ENCODE measurements around the gene COL15A1.

COL15A1 gene

GRCh38 chr9:99052815-99053715 lies 109.4 kb downstream of the COL15A1 start:
- no peak for DNase-seq (ENCODE audit: extremely low read depth in 1 of 2, low read depth in 1 of 2)

DNA sequence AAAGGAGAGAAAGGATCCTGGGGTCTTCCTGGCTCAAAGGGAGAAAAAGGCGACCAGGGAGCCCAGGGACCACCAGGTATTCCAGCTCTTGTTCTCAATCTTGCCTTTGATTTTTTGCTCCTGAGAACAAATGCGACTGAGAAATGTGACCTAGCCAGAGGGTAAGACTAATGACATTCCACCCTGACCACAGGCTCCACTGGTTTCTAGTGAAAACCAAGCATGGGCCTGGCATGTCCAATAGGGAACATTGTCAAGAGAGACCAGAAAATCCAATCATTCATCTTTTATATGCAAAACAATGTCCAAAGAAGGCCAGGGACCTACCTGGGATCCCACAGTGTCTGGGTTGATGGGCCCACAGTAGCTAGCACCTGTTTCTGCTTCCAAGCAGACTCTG lies 110.9 kb downstream of the COL15A1 start:
- DNase-seq (ENCODE audit: extremely low read depth in 1 of 2, low read depth in 1 of 2), result no peak

DNA sequence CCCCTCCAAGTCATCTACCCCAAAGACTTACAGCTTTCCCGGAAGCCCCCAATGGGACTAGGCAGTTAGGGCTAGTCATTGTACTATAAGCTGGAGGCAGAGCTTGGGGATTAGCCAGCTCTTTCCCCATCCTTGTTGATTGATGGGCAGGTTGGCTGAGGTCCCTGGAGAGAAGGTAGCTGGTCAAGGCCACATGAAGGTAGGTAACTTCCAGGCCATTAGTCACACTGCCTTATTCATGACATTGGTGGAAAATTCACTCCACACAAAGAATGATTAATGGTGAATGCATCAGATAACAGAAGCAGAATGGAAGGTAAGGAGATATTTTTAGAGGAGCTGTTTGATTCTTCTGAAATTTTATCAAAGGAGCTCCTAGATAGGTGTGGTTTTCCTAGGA lies 111.7 kb downstream of the COL15A1 start:
- no peak for DNase-seq (ENCODE audit: extremely low read depth in 1 of 2, low read depth in 1 of 2)

GRCh38 chr9:99056186-99056585 lies 112.5 kb downstream of the COL15A1 start:
- DNase-seq (ENCODE audit: extremely low read depth in 1 of 2, low read depth in 1 of 2), result no peak

DNA sequence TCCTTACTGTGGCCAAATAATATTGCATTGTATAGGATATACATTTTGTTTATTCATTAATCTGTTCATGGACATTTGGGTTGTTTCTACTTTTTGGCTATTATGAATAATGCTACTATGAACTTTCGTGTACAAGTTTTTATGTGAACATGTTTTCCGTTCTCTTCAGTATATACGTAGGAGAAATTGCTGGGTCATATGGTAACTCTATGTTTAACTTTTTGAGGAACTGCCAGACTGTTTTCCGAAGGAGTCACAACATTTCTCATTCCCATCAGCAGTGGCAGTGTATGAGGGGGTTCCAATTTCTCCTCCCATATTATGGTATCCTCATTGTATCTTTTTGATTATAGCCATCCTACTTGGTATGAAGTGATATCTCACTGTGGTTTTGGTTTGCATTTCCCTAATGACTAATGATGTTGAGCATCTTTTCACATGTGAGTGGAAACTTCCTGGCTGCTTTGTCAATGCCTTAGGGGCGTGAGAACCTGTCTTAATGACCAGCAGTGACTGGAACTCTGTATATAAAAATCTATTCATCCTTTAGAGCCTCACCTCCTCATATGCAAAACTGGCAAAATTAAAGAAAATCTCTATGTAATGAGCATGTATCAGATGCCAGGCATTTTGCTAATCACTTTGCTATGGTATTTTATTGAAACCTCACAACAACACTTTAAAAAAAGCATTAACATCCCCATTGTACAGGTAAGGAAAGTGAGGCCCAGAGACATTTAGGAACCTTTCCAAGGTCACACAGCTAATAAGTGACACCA lies 113.4 kb downstream of the COL15A1 start:
- DNase-seq (ENCODE audit: extremely low read depth in 1 of 2, low read depth in 1 of 2), result no peak

DNA sequence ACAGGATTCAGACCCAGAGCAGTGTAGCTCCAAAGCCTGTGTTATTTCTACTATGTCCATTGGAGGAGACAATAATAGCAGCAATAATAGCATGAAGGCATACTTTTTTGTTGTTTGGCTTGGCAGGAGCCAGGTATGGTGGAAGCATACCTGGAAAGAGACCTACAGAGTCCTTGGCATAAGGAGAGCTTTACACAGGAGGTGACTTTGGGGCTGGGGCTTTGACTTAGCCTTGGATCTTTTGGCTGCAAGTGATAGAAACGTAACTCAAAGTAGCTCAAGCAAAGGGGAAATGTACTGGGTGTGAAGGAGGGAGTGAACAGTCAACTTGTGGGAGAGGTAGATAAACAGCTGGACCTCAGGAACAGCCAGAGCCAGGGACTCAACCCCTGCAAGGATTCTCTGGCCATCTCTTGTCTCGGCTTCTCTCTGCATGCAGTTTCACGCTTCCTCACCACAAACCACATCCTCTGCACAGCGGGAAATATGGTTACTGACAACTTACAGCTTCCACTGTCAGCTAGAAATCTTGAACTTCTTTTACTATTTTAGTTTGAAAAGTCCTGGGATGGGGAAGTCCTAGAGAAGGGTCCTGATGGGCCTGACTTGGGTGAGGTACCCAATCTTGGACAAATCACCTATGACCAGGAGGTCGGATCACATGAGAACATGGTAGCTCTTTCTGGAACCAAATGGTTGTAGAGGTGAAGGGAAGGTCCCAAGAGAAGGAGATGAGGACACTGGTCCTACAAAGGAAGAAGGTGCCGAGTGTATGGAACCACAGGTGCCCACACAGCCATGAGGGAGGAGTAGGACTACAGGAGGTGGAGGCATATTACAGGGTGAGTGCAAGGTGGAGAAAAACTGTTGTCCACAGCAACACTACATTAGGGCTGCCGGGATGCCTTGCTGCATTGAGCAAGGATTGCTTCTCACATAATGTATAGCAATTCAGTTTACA lies 114.2 kb downstream of the COL15A1 start:
- peak in 1 of 2 donors; percentile 55 for DNase-seq (ENCODE audit: extremely low read depth in 1 of 2, low read depth in 1 of 2)

- no peak for DNase-seq (ENCODE audit: extremely low read depth in 1 of 2, low read depth in 1 of 2)
Observed at GRCh38 chr9:99058964-99059921, 115.5 kb downstream of the COL15A1 start.

- no peak for DNase-seq (ENCODE audit: extremely low read depth in 1 of 2, low read depth in 1 of 2)
Observed at GRCh38 chr9:99060621-99061020, 116.9 kb downstream of the COL15A1 start.

GRCh38 chr9:99062549-99062948 lies 118.8 kb downstream of the COL15A1 start:
- no peak for DNase-seq (ENCODE audit: extremely low read depth in 1 of 2, low read depth in 1 of 2)

DNA sequence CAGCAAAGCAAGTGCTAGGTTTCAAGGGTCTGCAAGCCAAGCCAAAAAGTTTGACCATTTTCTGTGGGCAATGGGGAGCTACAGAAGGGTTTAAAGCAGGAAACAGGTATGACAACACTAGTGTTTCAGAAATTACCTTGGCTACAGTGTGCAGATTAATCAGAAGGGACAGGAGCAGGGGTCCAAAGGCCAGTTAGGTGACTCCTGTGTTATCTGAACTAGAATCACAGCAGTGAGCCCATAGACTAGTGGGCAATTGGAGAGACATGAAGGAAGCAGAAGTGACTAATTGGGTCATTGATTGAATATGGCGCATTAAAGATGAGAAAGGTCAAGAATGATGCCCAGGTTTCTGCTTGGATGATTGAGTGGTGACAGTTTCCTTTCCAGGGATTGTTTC lies 119.8 kb downstream of the COL15A1 start:
- DNase-seq (ENCODE audit: extremely low read depth in 1 of 2, low read depth in 1 of 2), result no peak

- no peak for DNase-seq (ENCODE audit: extremely low read depth in 1 of 2, low read depth in 1 of 2)
Observed at GRCh38 chr9:99066571-99066970, 122.9 kb downstream of the COL15A1 start.

DNA sequence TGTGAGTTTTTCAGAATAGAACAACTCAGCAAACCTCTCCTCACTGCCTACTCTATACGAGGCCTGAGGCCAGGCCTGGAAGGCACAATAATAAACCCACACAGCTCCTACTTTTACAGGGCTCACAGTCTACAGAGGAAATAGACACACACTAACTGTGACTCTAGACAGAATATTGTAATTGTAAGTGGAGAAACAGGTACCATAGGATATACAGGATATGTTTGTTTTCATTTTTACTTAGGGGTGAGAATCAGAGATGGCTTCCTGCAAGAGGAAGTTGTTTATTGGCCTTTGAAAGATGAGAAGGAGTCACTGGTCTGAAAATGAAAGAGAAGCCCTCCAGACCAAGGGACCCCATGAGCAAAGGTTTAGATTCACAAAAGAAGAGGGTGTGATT lies 125.4 kb downstream of the COL15A1 start:
- DNase-seq (ENCODE audit: extremely low read depth in 1 of 2, low read depth in 1 of 2), result no peak

DNA sequence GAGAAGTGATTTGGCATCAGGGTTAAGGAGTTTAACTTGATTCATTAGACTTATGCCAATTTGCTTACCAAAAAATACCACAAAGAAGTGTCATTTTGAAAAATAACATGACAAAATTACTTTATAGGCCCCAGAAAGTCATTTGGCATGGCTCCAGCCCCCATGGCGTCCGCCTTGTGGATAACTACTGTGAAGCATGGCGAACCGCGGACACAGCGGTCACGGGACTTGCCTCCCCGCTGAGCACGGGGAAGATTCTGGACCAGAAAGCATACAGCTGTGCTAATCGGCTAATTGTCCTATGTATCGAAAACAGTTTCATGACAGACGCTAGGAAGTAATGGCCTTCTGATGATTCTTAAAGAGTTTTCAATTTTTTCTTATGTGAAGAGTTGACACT lies 125.8 kb downstream of the COL15A1 start:
- no peak for DNase-seq (ENCODE audit: extremely low read depth in 1 of 2, low read depth in 1 of 2)

GRCh38 chr9:99070681-99071080 lies 127.0 kb downstream of the COL15A1 start:
- no peak for DNase-seq (ENCODE audit: extremely low read depth in 1 of 2, low read depth in 1 of 2)

GRCh38 chr9:99071313-99072039 lies 127.8 kb downstream of the COL15A1 start:
- no peak for DNase-seq (ENCODE audit: extremely low read depth in 1 of 2, low read depth in 1 of 2)

GRCh38 chr9:99072040-99072394 lies 128.3 kb downstream of the COL15A1 start:
- DNase-seq (ENCODE audit: extremely low read depth in 1 of 2, low read depth in 1 of 2), result no peak

DNA sequence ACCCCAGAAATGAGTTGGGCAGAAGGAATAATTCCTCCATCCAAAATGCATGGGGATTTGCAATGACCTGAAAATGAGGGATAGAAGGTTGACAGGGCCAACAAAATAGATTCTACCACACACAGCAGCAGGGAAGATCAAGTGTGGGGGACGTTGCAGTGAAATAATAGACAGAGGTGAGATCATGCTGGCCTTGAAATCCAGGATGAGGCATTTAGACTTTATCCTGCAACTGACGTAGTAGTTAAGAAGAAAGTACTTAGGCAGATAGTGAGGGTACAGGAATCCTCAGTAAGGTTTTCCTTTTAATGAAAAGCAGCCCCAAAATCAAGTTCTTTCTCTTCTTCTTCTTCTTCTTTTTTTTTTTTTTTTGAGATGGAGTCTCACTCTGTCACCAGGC lies 129.6 kb downstream of the COL15A1 start:
- DNase-seq (ENCODE audit: extremely low read depth in 1 of 2, low read depth in 1 of 2), result no peak

DNA sequence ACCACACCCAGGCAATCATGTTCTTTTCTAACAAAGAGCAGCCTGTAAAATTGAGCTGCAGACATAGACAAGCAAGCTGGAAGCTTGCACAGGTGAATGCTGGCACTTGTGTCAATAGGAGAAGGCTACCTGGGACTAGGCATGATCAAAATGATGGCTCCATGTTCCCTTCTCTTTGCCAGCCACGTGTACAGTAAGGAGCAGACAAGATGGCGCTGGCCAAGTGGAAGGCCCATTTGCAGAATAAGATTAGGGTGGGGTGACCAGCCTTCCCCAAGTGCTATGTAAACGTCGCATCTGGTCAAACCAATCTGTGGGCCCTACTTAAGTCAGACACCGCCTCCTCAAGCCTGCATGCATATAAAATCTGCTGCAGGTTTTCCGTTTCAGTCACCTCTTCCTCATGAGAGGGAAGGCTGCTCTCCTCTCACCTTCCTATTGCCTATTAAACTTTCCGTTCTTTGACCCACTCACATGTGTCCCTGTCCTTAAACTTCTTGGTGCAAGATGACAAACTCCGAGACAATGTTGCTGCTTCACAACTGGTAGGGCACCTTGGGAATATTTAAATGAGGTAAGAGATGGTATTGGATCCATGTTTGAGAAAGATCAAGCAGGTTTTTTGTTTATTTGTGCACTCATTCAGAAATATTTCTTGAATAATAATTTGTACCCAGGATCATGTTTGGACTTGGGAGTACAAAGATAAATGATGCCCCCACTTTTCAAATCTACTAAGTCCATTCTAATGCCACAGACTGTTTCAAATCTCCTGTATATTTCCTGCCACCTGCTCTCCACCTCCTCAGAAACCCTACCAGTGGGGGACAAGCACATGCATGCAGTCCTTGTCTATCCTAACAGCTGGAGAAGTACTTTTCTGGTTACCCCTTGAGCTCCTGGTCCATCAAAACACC lies 130.5 kb downstream of the COL15A1 start:
- DNase-seq (ENCODE audit: extremely low read depth in 1 of 2, low read depth in 1 of 2), result no peak

Measured in stimulated activated CD8-positive, alpha-beta memory T cell treated with anti-CD3 and anti-CD28 coated beads, Interleukin-7, amount 100 ng/mL, for 48 hours (primary cell).